ENCODE measurements around the gene AFAP1.

- TF ChIP-seq CTCF (IDR thresholded peaks at IDR 0.05) (no peak), POLR2A (IDR thresholded peaks at IDR 0.05) (no peak)
These were observed 119.4 kb downstream of the AFAP1 start for GRCh38 chr4:7820031-7820818.

All from uterus (tissue), 2 donors.